ENCODE data around the gene CBLB.
A peak's percentile ranks its signal among the peaks of the same experiment; 100 is the strongest.

The CBLB gene

GRCh38 chr3:105700575-105700974 is 168.2 kb downstream of the CBLB start:
- no peak for DNase-seq (ENCODE audit: insufficient read length, low spot score)
- no peak for TF ChIP-seq POLR2A (IDR thresholded peaks at IDR 0.05; ENCODE audit: low read depth, low read length)
- FAIRE-seq: no peak

DNA sequence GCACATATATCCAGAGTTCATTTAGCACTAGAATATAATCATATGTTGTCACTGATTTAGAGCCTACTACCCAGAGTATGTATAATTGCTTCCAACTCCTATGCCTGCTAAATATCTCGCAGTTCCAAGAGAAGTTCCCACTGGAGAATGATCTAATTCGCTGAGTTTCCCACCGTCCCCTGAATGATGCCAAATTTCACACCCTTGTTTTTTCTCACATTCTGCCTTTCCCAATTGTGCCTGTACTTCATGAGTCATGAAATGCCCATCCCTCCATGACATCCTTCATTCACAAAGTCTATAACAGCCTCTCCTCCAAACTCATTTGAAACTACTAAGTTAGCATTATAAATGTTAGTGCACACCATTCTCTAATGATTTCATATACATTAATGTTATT is 177.2 kb downstream of the CBLB start:
- no peak for DNase-seq (ENCODE audit: insufficient read length, low spot score)
- TF ChIP-seq POLR2A (IDR thresholded peaks at IDR 0.05; ENCODE audit: low read depth, low read length): no peak
- FAIRE-seq: no peak

DNA sequence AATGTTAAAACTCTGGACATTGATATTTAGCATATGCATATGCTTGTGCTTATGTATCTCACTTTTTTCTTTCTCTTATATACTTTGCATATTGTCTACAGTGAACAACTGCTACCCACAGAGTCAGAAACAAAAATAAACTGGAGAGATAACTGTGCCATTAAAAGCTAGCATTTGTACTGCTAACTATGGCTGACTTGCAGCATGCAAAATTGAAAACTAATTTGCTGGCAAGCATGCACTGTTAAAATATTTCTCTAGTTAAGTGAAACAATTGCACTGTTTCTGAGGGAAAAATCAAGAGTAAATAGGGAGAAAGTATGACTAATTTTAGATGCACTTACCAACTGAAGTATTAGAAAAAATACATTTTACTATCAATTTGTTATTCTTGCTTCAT is 177.8 kb downstream of the CBLB start:
- TF ChIP-seq POLR2A (IDR thresholded peaks at IDR 0.05; ENCODE audit: low read depth, low read length): no peak
- no peak for FAIRE-seq
- no peak for DNase-seq (ENCODE audit: insufficient read length, low spot score)

DNA sequence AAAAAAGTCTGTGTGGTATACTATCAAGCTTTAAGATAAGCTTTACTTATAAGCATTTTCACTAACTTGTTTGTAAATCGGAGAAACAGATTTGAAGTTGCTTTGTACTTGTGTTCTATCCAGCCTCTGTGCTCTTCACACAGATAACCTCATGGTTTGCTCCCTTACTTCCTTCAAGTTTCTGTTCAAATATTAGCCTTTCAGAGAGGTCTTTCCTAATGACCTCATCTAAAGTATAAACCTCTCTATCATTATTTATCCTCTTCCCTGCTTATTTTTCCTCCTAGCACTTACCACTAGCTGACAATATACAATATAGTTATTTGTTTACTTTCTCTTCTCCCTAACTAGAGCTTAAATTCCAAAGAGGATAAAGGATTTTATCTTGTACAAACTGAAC is 180.0 kb downstream of the CBLB start:
- DNase-seq (ENCODE audit: insufficient read length, low spot score) (no peak), FAIRE-seq (peak; percentile 43)
- no peak for TF ChIP-seq POLR2A (IDR thresholded peaks at IDR 0.05; ENCODE audit: low read depth, low read length)

DNA sequence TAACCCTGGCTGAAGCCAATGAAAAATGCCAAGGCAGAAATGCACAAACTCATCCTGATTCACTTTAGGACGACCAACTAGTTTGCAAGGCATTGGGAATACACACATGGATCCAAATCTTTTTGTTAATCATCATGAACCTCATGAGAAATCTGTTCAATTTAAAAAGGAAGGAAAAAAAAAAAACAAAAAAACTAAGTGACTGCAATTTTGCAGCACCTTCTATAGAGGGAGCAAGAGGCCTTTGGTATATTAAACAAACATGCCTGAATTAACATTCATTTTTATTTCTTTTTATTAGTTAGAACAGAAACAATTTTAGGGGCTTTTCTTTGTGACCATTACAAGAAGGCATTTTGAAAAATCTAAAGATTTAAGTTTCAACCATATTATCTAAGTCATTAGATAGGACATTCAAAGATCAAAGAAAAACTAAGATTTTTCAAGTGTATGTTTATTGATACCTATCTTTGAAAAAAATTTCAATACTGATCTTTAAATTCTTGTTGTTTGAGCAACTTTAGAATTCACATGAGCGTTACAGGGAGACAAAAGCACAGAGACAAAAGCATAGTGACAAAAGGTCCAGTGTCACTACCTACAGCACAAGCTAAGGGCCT is 182.4 kb downstream of the CBLB start:
- no peak for TF ChIP-seq POLR2A (IDR thresholded peaks at IDR 0.05; ENCODE audit: low read depth, low read length)
- FAIRE-seq: peak; percentile 70
- DNase-seq (ENCODE audit: insufficient read length, low spot score): no peak

- DNase-seq (ENCODE audit: insufficient read length, low spot score): no peak
- no peak for FAIRE-seq
- no peak for TF ChIP-seq POLR2A (IDR thresholded peaks at IDR 0.05; ENCODE audit: low read depth, low read length)
Observed at GRCh38 chr3:105679951-105680350, 188.9 kb downstream of the CBLB start.

DNA sequence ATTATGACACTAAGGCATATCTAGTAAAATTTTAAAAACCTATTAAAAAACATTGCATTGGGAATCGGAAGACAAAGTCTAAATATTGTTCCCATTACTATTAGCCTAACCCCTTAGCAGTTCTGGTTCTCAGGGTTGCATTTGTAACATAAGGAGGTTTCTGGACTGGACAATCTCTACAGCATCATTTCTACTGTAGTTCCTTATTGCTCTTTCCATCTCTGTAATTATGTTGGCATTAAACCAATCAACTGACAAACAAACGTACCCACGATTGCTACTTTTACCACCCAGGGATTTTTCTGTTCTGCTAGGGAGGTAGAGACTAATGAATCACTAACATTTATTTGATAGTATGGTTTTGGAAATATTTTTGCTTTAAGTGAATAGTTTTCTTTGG is 190.8 kb downstream of the CBLB start:
- no peak for DNase-seq (ENCODE audit: insufficient read length, low spot score)
- no peak for FAIRE-seq
- TF ChIP-seq POLR2A (IDR thresholded peaks at IDR 0.05; ENCODE audit: low read depth, low read length): no peak

- TF ChIP-seq POLR2A (IDR thresholded peaks at IDR 0.05; ENCODE audit: low read depth, low read length): no peak
- FAIRE-seq (no peak), DNase-seq (ENCODE audit: insufficient read length, low spot score) (no peak)
Observed at GRCh38 chr3:105676621-105677300, 192.1 kb downstream of the CBLB start.

- FAIRE-seq: no peak
- DNase-seq (ENCODE audit: insufficient read length, low spot score): no peak
- no peak for TF ChIP-seq POLR2A (IDR thresholded peaks at IDR 0.05; ENCODE audit: low read depth, low read length)
Observed at GRCh38 chr3:105674437-105675065, 194.3 kb downstream of the CBLB start.

DNA sequence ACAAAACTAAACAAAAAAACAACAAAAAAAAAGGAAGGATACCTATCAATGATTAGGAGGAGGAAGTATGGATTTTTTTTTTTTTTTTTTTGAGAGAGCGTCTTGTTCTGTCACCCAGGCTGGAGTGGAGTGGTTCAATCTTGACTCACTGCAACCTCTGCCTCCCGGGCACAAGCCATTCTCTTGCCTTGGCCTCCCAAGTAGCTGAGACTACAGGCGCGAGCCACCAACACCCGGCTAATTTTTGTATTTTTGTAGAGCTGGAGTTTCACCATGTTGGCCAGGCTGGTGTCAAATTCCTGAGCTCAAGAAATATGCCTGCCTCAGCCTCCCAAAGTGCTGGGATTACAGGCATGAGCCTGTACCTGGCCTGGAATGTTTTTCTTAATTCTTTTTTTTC is 195.8 kb downstream of the CBLB start:
- no peak for FAIRE-seq
- DNase-seq (ENCODE audit: insufficient read length, low spot score): no peak
- TF ChIP-seq POLR2A (IDR thresholded peaks at IDR 0.05; ENCODE audit: low read depth, low read length): no peak

- FAIRE-seq: no peak
- no peak for TF ChIP-seq POLR2A (IDR thresholded peaks at IDR 0.05; ENCODE audit: low read depth, low read length)
- no peak for DNase-seq (ENCODE audit: insufficient read length, low spot score)
Observed at GRCh38 chr3:105662306-105662705, 206.5 kb downstream of the CBLB start.

GRCh38 chr3:105661461-105661860 is 207.4 kb downstream of the CBLB start:
- DNase-seq (ENCODE audit: insufficient read length, low spot score) (no peak), FAIRE-seq (no peak)
- TF ChIP-seq POLR2A (IDR thresholded peaks at IDR 0.05; ENCODE audit: low read depth, low read length): no peak

DNA sequence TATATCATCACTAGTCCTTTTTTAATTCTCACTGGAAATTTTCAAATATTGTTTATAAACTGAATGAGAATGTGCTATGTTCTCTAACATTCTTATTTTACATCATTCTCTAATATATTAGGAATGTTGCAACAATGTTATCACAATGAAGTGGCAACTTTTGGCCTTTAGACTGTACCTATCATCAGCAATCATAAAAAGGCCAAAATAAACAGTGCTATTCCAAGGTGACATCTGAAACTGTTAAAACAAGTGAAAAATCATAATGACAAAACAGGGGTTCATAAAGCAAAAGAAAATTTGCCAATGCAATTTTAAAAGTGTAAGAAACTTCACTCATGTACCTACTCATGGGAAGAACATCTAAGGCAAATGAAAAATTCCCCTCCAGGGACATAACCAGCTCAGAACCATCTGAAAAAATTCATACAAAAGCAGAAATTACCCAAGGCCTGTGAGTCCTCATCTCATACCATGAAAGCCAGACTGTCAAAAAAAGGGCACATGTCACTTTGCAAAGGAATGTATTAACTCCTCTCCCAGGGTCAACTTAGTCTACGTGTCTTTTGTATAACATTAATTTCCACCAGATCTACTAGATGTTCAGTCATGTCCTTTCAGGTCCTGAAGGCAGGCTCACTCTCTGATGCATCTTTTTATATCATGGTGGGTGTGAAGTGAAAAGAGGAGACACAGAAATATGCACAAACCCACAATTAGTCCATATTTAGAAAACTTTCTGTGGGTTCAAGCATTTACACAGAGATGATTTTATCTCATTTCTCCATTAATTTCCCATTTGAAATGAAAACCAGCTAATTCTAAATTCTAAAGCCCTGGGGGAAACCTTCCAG is 211.9 kb downstream of the CBLB start:
- DNase-seq (ENCODE audit: insufficient read length, low spot score) (no peak), FAIRE-seq (no peak)
- no peak for TF ChIP-seq POLR2A (IDR thresholded peaks at IDR 0.05; ENCODE audit: low read depth, low read length)

GRCh38 chr3:105653868-105654267 is 214.9 kb downstream of the CBLB start:
- no peak for DNase-seq (ENCODE audit: insufficient read length, low spot score)
- FAIRE-seq: no peak
- TF ChIP-seq POLR2A (IDR thresholded peaks at IDR 0.05; ENCODE audit: low read depth, low read length): no peak

Data from H54 (cell line).